Dermis blood vessel endothelial cell (primary cell): ENCODE measurements around the gene B4GALT5. TPM values are rescaled to one million over a fixed set of nuclear protein-coding genes. Genes with fewer than 3 reads are reported as not detected.
A peak's percentile ranks its signal among the peaks of the same experiment; 100 is the strongest.
"Not testable (repeated sequence)": the region's sequence is repeated elsewhere in the genome, so short reads cannot be mapped to it uniquely, and the experiment has no call there.

ENCODE experiments used
- DNase-seq: peaks from one replicate; pipeline ENCODE4 v3.0.0; 2010
- total RNA-seq: library from RNA; depleted of rRNA; stranded (reverse); fragments of >200 nt; gene quantifications from 2 replicates; pipeline ENCODE4 v1.2.3, GENCODE V29; 2014

Gene B4GALT5
- total RNA-seq: 63.3 and 65.1 TPM in 2 replicates

DNA sequence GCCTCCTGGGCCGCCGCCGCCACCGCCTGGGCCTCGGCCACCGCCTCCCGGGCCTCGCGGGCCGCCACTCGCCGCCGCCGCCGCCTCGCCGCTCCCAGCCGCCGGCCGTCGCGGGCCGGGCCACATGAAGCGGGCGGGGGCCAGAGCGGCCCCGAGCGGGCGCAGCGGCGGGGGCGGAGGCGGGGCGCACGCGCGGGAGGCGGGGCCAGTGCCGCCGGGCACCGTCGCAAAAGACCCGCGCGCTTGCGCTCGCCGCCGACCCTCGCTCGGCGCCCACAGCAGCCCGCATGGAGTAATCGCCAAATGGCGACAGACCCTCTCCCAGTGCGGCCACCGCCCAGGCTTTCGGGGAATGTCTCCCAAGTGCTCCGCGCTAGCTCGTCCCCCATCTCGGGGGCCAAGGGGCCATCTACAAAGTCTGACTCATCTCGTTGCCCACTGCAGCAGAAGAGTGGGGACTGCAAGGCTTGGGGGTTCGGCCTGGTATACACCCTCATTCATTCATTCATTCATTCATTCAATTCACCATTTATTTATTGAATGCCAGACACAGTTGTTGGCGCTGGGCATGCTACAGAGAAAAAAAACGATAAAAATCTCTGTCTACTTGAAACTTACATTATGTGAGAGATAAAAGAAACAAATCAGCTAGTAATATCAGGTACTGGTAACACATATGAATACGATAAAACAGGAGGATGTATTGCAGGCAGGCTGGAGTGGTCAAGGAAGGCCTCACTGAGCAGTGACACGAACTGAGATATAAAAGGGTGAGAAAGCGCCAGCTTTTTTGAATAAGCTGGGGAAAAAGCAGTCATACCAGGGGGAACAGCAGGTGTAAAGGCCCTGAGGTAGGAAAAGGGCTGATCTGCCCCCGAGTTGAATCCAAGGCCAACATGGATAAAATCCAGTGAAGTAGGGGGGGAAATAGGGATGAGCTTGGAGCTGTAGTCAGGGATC, at the start of gene B4GALT5:
TSS of gene B4GALT5 (minus strand) at position 126 of the 960 bp plus-strand sequence. CDS start 188 bp downstream, outside the sequence.
- peak; percentile 84 for DNase-seq

GRCh38 chr20:49762940-49763766, 49.5 kb upstream of the B4GALT5 start:
- no peak for DNase-seq

DNA sequence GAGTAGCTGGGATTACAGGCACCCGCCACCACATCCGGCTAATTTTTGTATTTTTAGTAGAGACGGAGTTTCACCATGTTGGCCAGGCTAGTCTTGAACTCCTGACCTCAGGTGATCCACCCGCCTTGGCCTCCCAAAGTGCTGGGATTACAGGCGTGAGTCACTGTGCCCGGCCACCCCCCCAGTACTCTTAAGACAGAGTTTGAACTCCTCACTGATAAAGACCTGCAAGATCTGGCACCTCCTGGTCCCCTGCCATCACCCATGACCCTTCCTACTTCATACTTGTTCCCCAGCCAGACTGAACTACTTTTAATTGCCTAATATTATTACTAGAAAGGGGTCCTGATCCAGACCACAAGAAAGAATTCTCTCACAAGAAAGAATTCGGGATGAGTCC, 48.2 kb upstream of the B4GALT5 start:
- not testable (repeated sequence) for DNase-seq

GRCh38 chr20:49759266-49759950, 45.7 kb upstream of the B4GALT5 start:
- no peak for DNase-seq

- DNase-seq: no peak
Observed at GRCh38 chr20:49758781-49759180, 45.1 kb upstream of the B4GALT5 start.

DNA sequence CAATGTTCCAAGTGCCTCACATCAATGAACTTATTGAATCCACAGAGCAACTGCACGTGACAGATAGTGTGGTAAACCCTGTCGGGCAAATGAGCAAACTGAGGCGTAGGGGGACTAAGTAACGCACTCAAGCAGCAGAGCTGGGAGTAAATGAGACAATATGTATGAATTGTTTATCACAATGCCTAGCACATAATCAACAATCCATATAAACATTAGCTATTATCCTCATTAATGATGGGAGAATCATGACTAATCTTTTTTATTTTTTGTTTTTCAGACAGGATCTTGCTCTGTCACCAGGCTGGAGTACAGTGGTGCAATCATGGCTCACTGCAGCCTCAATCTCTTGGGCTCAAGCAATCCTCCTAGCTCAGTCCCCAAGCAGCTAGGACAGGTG, 43.9 kb upstream of the B4GALT5 start:
- DNase-seq: no peak

DNA sequence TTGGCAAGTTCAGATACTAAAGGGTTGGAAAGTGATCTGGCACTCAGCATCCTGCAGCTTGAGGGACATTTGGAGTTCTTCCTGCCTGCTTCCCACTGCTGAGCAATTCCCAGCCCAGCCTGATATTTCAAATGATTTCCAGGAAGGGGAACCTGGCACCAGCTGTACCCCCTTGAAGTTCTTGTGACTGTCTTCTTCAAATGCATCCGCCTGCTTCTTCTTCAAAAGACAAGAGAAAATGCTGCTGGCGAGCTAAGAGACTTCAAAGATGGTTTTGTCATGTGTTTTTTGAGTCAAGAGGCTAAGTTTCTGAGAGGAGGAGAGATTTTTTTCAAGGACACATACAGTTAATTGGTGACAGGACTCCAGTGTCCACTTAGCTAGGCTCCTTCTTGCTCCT, 42.6 kb upstream of the B4GALT5 start:
- no peak for DNase-seq

DNA sequence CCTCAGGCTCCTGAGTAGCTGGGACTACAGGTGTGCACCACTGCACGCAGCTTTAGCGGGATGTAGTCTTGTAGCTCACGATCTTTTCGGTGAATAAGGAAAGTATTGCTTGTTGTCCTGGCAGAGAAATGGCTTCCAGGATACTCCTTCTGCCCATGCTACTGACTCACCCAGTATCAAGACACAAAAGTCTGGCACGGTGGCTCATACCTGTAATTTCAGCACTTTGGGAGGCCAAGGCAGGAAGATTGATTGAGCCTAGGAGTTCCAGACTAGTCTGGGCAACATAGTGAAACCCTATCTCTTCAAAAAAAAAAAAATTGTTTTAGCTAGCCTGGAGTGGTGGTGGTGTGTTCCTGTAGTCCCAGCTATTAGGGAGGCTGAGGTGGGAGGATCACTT, 40.9 kb upstream of the B4GALT5 start:
- DNase-seq: no peak

GRCh38 chr20:49753133-49753532, 39.5 kb upstream of the B4GALT5 start:
- peak; percentile 48 for DNase-seq

DNA sequence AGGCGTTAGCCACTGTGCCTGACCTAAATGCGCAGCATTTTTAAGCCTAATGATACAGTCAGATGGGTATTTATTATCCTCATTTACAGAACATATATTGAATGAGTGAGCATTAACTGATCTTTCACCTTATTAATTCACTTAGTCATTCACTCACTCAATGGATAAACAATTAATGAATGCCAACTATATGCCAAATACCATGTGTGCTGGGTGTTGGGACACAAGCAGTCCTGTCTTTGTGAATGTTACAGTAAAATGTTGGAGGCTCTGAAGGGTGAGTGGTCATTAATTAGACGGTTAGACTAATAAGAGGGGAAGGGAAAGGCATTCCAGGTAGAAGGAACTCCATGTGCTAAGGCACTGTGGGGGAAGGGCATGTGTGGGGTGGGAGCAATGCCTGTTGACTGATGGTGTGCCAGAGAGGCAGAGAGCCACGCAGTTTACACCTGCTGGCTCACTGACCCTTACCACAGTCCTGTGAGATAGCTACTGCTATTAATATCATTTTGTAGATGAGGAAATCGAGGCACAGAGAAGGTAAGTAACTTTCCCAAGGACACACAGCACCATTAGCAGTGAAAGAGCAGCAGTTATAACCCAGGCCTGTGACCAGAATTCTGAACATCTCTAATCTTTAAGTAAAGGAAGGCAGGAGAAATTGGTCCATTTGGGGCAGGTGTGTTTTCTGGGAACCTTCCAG, 38.7 kb upstream of the B4GALT5 start:
- DNase-seq: no peak

DNA sequence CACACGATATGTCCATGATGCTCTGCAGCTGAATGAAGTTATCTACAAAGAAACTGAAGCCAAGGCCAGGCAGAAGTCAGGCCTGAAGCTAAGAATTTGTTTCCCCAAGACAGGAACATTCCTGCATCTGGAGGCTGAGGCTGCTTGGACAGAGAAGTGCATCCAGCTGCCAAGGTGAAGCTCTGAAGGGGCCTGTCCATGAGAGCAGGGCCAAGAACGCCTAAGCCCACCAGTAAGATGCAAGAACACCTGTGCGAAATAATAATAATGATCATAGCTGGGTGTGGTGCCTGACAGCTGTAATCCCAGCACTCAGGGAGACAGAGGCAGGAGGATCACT, 37.7 kb upstream of the B4GALT5 start:
- no peak for DNase-seq

DNA sequence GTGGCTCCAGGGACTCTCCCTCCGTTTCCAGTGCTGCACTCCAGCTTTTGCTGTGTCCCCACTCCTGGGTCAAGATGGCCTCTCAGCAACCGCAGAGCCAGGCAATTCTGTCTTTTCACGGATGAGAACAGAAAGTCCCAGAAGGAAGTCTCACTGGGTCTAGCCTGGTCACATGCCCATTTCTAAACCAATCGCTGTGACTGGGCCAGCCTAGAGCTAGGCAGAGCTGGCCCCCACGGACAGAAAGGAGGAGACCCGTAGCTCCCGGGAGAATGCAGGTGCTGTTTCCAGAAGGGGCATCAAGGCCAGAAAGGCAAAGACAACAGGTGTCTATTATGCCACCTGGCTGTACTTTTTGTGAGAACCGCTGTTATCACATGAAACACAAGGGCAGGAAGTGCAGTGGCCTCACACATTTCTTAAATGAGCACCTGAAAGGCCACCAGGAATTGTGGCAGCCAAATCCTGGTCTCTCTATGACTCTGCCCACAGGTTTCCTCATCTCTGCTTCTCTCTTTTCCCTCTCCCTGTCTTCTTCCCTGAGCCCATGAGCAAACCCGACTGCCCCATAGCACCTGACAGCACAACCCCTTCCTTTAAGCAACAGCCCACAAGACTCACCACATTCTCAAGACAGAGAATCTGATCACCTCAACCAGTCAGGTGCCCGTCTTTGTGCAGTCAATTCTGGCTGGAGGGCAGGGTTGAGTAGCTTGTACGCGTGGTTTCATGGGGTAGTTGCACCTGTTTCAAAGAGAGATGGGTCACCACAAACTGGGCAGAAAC, 37.1 kb upstream of the B4GALT5 start:
- no peak for DNase-seq

DNA sequence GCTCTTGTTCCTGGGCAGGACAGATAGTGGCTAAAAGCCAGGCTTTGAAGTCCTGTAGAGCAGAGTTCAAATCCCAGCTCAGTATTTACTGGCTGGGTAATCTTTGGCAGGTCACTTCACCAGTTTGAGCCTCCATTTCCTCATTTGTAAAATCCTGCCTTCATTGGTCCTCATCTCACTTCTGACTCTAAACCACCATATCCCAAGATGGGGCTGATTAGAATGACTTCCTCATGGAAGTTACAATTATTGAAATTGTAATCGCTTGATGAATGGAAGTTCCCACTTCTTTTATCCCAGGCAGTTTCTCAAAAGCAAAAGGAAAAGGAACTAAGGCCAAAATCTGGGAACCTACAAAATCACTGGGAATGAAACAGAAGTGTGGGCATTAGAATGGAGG, 35.9 kb upstream of the B4GALT5 start:
- no peak for DNase-seq

GRCh38 chr20:49748525-49748838, 34.8 kb upstream of the B4GALT5 start:
- no peak for DNase-seq

DNA sequence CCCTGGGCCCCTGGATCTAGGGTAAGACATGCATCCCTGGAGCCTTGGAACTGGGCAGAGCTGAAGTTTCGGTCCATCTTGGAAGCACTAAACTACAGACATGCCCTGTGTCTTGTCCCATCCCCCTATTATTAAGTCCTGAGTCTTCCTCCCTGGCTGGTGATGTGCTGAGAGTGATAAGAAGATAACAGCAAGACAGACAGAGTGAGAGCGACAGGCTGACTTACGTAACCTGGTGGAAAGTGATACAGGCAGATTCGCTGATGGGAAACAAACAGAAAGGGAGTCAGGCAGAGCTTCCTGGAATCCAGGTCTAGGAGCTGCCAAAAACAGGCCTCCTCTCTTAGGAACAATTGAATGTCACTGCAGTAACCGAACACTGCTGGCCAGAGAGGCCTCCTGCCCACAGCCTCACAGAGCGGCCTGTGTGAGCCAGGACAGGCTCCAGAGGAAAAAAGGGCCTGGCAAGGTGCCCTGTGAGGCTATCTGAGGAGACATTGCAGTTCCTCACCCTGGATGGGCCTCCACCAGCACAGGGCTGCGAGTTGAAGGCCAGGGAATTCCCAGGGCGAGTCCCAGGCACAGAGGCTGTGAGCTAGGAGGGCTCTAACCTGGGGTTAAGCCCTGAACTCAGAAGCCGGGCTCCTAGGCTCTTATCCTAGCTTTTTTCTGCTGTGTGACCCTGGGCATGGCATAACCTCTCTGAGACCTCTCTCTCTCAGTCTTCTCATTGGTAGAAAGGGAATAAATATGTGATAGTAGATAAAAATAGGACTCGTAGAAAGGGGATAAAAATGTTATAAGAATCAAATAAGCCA, 34.2 kb upstream of the B4GALT5 start:
- DNase-seq: peak; percentile 74

- no peak for DNase-seq
Observed at GRCh38 chr20:49742948-49743347, 29.3 kb upstream of the B4GALT5 start.

DNA sequence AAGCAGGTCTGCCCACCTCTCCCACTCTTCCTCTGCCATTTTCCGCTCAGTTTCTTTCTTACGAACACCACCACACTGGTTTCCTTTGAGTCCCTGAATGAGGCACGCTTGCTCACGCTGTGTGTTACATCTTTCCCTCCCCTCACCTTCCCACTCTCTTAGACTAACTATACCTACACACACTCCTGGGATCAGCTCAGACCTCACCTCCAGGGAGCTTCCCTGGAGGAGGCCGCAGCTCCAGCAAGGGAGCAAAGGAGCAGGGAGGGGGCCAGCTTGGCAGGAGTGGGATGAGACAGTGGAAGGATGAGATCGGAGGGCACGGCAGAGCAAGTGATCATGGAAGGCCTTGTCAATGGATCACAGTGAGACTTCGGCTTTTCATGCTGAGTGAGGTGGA, 28.3 kb upstream of the B4GALT5 start:
- no peak for DNase-seq

GRCh38 chr20:49740807-49741206, 27.1 kb upstream of the B4GALT5 start:
- DNase-seq: no peak

DNA sequence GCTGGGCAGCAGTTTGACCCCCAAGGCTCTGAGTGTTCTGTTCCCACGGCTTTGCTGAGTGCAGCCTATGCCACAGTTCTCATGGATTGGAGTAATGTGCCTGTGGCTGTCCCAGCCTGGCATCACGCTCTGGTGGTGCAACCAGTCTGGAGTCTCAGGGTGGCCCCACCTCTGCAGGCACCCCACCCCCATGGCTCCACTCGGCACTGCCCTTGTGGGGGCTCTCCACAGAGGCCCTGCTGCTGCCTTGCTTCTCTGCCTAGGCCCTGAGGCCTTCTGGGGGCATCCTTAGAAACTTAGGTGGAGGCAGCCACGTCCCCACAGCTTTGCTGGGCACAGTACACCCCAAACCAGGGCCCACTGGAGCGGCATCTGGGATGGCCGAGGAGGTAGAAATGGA, 25.4 kb upstream of the B4GALT5 start:
- no peak for DNase-seq

GRCh38 chr20:49737260-49737659, 23.6 kb upstream of the B4GALT5 start:
- no peak for DNase-seq

GRCh38 chr20:49729780-49730179, 16.1 kb upstream of the B4GALT5 start:
- no peak for DNase-seq
